Activated naive CD4-positive, alpha-beta T cell treated with anti-CD3 and anti-CD28 coated beads, Interleukin-2, amount 50 U/mL, for 72 hours (primary cell): ENCODE data around the gene HERC3. TPM values are rescaled to one million over a fixed set of nuclear protein-coding genes. Genes with fewer than 3 reads are reported as not detected.

ENCODE experiments used
- ATAC-seq, 2 donors: fragments of 150-1000 bp; cut with Tn5 transposase; 2 replicates each; pipeline ENCODE4 v1.10.0; 2021; ENCODE audit warnings: mild to moderate bottlenecking in 2 of 2, moderate library complexity in 2 of 2
- DNase-seq, 2 donors: peaks; one replicate each; pipeline ENCODE4 v3.0.0; 2021 to 2022; ENCODE audit warnings: low spot score in 2 of 2
- H3K27ac Mint-ChIP-seq, 2 donors: one replicate each; pipeline ENCODE4 v1.8.0; 2022; ENCODE audit warnings: mild to moderate bottlenecking in 2 of 2, mixed read lengths in 2 of 2
- H3K36me3 Mint-ChIP-seq, 2 donors: one replicate each; pipeline ENCODE4 v1.8.0; 2022; ENCODE audit warnings: mixed read lengths in 2 of 2
- H3K9me3 Mint-ChIP-seq, 2 donors: one replicate each; pipeline ENCODE4 v1.8.0; 2022; ENCODE audit warnings: mixed read lengths in 2 of 2
- total RNA-seq, 2 donors: library from RNA; stranded (reverse); gene quantifications; one replicate each; pipeline ENCODE4 v1.2.3, GENCODE V29; 2022

The HERC3 gene
- total RNA-seq, 2 donors from 2014 or later, result 29.9 to 64.3 TPM

DNA sequence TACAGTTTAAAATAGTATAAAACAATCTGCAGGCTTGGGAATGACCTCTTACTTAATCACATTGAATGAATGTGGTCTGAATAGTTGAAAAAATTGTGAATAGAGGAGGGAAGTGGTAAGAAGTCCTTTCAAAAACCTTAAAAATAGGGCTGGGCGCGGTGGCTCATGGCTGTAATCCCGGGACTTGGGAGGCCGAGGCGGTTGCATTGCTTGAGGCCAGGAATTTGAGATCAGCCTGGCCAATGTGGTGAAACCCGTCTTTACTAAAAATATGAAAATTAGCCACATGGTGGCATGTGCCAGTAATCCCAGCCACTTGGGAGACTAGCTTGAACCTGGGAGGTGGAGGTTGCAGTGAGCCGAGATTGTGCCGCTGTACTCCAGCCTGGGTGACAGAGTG, 36.5 kb downstream of the HERC3 start:
- H3K36me3 Mint-ChIP-seq, result peaks cover 17 to 28% of the 10 kb centered on the region in 2 donors
- ATAC-seq, result no peak
- H3K9me3 Mint-ChIP-seq, result peaks cover 10 to 19% of the 10 kb centered on the region in 2 donors
- no peak for DNase-seq
- no peak overlapping the region for H3K27ac Mint-ChIP-seq

DNA sequence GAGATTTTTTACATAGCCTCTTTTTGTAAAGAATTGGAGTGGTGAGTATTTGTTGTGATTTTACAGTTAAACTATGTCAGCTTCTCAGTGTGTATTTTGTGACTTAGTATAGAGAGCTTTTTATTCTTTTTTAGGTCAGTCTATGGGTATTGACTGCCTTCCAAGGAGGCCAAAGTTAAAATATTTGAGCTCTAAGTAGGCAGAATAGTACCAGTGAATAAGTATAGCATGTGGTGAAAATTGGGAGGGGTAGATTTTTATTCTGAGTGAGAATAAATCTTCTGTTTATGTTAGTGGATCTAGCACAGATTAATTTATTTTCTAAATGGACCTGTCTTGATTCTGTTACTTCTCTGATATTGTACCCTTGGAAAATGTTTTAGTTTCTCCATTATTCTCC, 37.5 kb downstream of the HERC3 start:
- DNase-seq (no peak), ATAC-seq (no peak)
- H3K27ac Mint-ChIP-seq, result no peak overlapping the region
- H3K36me3 Mint-ChIP-seq, result peaks cover 9 to 19% of the 10 kb centered on the region in 2 donors
- peaks cover 6 to 15% of the 10 kb centered on the region in 2 donors for H3K9me3 Mint-ChIP-seq

DNA sequence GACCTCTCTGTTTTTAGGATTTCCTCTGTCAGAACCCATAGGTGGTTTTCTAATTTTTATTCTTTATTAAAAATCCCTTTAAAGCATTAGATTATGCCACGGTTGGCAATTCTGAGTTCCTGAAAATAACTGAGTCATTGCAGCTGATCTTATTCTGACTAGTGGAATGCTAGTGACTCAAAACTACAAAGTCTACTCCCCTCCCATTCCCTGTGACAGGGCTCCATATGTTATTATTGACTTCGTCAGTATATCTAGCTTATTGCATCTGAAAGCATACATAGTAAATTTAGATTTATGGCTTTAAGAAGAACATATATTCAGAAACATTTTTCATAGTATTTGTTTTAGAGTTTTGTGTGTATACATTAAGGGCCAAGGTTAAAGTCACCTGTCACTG, 38.5 kb downstream of the HERC3 start:
- H3K9me3 Mint-ChIP-seq, result peaks cover 6 to 22% of the 10 kb centered on the region in 2 donors
- no peak for DNase-seq
- no peak overlapping the region for H3K27ac Mint-ChIP-seq
- H3K36me3 Mint-ChIP-seq, result peaks cover 9 to 19% of the 10 kb centered on the region in 2 donors
- peak; percentile 59 to 94 for ATAC-seq

DNA sequence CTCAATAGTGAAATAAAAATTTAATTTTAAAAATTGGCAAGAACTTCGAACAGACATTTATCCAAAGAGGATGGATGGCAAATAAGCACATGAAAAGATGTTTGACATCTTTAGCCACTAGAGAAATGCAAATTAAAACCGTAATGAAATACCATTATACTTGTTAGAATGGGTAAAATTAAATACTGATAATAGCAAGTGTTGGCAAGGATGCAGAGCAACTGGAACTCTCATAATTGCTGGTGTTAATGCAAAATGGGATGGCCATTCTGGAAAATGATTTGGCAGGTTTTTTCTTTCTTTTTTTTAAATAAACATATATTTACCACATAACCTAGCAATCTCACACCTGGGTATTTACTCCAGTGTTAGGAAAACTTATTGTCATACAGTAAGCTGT, 51.7 kb downstream of the HERC3 start:
- ATAC-seq (no peak), DNase-seq (no peak)
- Mint-ChIP-seq H3K9me3 (peaks cover 3 to 12% of the 10 kb centered on the region in 2 donors), H3K27ac (no peak overlapping the region), H3K36me3 (peaks cover 0 to 9% of the 10 kb centered on the region in 2 donors)

DNA sequence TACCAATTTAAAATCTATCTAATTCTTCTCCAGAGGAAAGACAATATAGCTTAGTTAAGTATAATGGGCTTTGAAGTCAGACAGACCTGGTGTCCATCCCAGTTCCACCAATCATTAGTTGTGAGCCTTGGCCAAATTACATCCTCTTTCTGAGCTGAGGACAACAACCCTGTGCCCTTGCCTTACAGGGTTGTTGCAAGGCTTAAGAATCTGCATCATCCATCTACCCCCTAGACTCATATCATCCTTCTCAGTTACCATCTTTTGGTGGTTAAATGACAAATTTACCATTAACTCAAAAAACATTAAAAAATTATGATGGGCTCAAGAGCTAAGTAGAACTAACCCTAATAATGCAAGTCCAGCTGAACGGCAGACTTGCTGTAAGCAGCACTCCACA, 53.7 kb downstream of the HERC3 start:
- peaks cover 0 to 4% of the 10 kb centered on the region in 2 donors for H3K9me3 Mint-ChIP-seq
- no peaks in the 10 kb centered on the region for H3K36me3 Mint-ChIP-seq
- ATAC-seq (peak in 1 of 2 donors; percentile 9), DNase-seq (no peak)
- H3K27ac Mint-ChIP-seq, result peak overlapping the region in 1 of 2 donors; percentile 31

DNA sequence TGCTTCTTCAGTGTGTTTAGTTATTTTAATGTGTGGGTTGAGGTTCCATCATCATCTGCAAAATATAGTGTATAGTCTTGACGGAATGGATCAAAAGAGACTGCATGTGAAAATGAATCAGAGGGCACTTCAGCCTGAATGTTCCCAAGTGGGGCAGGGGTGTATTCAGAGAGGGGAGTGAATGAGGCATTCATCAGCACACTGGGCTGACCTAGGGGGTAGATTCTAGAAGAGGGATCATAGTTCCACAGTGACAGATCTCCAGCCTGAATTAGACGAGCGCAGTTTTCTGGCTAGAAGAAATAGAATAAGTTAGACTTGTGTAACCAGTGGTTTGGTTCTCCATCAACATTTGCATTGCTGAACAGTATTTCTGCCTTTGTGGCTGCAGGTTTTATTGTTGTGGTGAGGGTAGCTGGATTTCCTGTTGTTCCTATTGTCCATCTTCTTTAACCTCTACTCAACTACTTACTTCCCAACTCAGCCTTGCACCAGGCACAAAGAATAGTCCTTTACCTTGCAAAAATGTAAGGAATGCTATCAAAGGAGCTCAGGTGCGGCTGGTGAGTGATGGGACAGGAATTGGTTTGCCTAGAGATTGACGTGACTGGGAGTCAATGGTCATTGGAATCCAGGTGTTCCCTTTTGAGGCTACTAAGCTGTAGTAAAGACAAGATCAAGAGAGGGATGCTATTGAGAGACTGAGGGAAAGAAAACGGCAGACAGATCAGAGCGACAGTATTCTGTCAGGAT, 54.4 kb downstream of the HERC3 start:
- Mint-ChIP-seq H3K9me3 (peaks cover 0 to 4% of the 10 kb centered on the region in 2 donors), H3K27ac (peak overlapping the region in 1 of 2 donors; percentile 31), H3K36me3 (no peaks in the 10 kb centered on the region)
- ATAC-seq, result peak in 1 of 2 donors; percentile 16
- no peak for DNase-seq

DNA sequence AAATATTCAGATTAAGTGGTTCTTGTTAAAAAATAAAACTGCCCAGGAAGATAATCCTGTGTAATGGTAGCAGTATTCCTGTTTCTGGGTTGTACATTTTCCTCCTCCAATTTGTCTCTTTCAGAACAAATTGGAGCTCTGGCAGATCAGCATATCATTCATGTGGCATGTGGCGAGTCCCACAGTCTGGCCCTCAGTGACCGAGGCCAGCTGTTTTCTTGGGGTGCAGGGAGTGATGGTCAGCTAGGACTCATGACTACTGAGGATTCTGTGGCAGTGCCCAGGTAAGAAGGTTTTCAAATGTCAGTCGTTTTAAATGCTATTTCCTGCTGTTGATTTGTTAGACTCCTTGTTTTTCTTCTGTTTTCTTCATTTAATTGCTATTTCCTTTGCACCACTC, 57.4 kb downstream of the HERC3 start:
- no peak for ATAC-seq
- no peak for DNase-seq
- peaks cover 0 to 4% of the 10 kb centered on the region in 2 donors for H3K9me3 Mint-ChIP-seq
- H3K27ac Mint-ChIP-seq, result no peak overlapping the region
- H3K36me3 Mint-ChIP-seq, result peaks cover 0 to 5% of the 10 kb centered on the region in 2 donors

DNA sequence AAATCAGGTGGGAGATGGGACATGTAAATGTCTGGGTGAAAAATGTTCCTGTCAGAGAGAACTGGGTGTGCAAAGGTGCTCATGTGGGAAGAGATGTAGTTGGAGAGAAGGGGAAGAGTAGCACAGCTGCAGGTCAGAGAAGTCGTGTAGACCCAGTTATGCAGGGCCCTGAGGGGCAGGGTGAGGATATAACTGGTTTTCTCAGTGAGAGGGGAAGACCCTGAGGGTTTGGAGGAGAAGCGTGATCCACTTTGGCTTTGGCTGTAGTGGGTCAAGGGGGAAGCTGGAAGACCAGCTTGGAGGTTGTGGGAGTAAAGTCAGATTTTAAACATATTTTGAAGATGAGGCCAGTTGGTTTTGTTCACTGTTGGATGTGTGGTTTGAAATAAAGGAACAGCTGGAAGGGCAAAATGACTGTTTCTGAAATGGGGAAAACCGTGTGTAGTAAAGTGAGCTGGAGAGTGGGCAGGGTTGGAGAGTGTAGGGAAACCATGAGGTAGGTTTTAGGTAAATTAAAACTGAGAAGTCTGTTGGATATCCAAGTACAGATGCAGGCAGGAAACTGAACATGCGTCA, 61.2 kb downstream of the HERC3 start:
- no peak for DNase-seq
- peak overlapping the region; percentile 14 to 79 for H3K27ac Mint-ChIP-seq
- no peaks in the 10 kb centered on the region for H3K9me3 Mint-ChIP-seq
- no peak for ATAC-seq
- peaks cover 0 to 20% of the 10 kb centered on the region in 2 donors for H3K36me3 Mint-ChIP-seq

DNA sequence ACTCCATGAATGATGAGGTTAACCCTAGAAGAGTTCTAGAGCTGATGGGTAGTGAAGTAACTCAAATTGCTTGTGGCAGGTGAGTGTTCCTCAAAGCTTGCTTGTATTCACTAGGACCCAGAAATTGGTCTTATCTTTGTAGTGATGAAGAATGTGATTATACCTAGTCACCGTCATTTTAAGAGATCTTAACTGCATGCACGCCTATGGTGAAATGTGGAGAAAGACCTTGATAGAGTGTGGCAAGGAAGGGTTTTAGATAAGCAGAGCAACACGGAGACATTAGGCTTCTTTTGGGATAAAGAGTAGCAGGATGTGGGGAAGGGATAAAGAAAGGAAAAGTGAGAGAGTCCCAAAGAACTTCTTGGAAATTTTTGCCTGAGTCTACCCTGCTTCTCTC, 62.9 kb downstream of the HERC3 start:
- Mint-ChIP-seq H3K36me3 (peaks cover 0 to 20% of the 10 kb centered on the region in 2 donors), H3K27ac (no peak overlapping the region), H3K9me3 (no peaks in the 10 kb centered on the region)
- DNase-seq (no peak), ATAC-seq (no peak)

DNA sequence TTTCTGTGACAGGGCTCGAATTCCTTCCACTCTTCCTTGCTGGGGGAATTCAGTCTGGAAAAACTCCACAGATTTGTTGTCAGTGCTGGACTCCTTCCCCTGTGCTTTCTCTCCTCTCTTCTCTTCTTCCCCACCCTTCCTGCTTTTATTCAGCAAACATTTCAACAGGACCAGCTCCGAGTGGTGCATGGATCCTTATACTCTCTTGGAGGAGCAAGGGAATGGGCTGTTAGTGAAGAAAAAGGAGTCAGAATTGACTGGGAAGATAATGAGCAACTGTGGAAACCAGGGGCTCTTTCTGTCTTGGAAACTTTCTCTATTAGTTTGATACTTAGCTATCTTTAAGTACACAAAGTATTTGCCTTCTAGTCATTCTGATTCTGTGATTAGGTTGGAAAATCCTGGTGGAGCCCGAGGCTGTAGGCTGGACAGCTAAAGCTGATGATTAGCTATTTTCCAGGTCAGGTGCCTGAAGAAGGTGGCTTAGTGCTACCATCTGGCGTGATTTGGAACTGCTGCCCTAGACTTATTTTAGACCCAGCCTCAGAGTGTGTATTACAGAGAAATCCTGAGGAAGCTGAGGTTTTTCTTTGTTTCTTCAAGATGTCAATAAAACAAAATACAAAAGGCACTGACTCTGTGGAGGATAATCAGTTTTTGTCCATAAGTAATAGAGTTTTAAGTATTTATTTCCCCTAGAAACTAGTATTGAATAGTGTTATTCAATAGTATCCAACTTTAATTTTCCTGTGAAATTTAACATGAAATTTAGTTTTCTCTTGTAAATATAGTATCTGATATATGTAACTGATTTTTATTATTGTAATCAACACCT, 67.0 kb downstream of the HERC3 start:
- Mint-ChIP-seq H3K36me3 (peaks cover 0 to 15% of the 10 kb centered on the region in 2 donors), H3K27ac (peak overlapping the region; percentile 17 to 70), H3K9me3 (no peaks in the 10 kb centered on the region)
- peak in 1 of 2 donors; percentile 18 for DNase-seq
- ATAC-seq, result peak; percentile 61 to 82

DNA sequence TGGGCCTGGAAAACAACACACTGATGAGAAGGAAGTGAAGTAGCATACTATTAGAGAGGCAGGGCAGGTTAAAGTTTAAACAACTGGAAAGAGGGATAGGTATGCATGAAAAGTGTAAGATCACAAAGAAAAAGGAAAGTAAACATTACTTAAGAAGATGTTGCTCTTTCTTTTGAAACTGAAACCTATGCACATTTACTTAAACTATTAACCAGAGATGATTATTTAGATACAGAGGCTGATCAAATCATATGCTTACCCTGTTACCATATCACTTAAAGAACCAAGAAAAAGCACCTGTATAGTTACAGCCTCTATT, 67.6 kb downstream of the HERC3 start:
- no peak for ATAC-seq
- Mint-ChIP-seq H3K9me3 (no peaks in the 10 kb centered on the region), H3K36me3 (peaks cover 0 to 15% of the 10 kb centered on the region in 2 donors)

DNA sequence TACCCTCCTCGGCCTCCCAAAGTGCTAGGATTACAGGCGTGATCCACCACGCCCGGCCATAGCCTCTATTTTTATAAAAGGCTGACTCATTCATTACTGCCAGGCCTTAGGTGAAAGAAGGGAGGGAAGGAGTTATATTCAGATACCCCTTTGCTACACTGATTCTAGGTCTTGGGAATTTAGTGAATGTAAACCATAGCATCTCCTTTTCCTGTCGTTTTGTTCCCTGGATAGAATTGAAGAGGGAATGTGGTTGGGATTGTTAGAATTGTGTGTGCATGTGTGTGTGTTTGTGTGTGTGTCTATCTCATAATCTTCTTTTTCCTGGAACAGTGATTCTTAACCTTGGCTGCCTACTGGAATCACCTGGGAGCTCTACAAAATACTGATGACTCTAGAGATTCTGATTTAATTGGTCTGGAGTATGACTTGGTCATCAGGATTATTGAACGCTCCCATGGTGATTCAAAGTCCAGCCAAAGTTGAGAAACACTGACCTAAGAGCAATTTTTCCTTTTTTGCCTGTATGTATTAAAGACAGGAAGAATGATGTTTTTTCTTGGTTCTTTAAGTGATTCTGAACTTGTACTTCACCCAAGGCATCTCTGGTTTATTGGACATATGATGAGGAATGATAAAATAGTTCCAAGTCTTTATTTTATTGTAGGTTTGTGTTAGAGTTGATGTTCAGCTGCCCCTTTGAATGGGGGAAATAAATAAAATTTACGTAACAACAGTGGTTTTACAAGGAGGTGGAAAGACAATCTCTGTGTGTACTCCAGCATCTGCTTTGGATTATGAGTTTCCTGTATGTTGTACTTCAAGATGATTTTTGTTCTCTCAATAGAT, 68.4 kb downstream of the HERC3 start:
- Mint-ChIP-seq H3K27ac (no peak overlapping the region), H3K9me3 (no peaks in the 10 kb centered on the region), H3K36me3 (peaks cover 0 to 7% of the 10 kb centered on the region in 2 donors)
- ATAC-seq (no peak), DNase-seq (no peak)

More for the DNA sequence above, 67.6 kb downstream of the HERC3 start:
- H3K27ac Mint-ChIP-seq, result no peak overlapping the region
- DNase-seq, result no peak

DNA sequence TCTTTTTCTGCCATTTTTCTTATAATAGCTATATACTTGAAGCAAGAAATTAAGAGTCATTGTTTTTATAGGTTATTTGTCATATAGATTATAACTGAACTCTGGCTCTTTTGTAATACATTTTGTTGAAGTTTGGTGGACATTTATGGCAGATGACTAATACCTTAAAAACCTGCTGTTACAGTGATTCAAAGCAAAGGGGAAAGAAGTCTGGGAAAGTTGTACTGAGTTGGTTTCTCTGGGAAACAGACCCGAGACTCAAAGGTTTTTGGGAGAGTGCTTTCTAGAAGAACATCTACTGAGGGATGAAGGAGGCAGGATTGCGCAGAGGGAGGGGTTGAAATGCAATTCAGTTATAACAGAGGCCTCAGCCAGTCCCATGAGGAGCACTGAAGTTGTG, 69.5 kb downstream of the HERC3 start:
- Mint-ChIP-seq H3K9me3 (no peaks in the 10 kb centered on the region), H3K36me3 (no peaks in the 10 kb centered on the region), H3K27ac (peak overlapping the region in 1 of 2 donors; percentile 31)
- DNase-seq (no peak), ATAC-seq (no peak)

DNA sequence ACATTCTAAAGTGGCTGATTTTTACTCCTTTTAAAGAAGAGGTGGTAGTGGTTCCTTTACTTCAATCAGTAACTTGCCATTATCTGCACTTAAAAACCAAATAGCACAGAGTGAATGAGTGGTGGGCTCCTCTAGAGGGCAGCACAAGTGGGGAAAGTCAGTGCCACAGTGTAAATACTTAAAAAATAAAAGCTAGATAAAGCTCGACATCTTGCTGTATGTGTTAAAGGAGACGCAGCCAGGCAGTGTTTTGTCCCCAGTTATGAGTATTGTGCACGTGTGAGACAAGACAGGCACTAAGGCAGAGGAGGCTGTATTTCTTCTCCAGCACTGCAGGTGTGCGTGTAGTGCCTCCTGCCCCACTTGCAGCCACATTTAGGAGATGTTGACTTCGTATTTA, 80.7 kb downstream of the HERC3 start:
- ATAC-seq, result peak; percentile 40 to 62
- no peak overlapping the region for H3K27ac Mint-ChIP-seq
- DNase-seq, result peak in 1 of 2 donors; percentile 21
- H3K9me3 Mint-ChIP-seq, result no peaks in the 10 kb centered on the region
- H3K36me3 Mint-ChIP-seq, result peaks cover 0 to 8% of the 10 kb centered on the region in 2 donors

DNA sequence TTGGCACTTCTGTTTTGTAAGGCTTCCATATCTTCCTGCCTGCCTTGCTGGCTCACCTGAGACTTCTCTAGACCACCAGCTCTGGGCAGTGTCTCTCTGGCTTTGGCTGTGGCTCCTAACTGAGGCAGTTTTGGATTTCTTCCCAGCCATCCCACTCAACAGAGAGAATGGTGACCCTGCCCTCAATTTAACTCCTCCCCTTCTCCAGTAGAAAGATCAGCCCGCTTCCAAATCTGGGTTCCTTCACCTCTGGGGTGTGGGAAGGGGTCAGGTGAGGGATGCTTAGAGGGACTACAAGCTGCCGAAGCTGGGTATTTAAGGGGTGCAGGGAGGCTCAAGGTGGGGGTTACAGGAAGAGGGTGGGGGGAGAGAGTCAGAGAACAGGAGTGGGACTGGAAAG, 81.6 kb downstream of the HERC3 start:
- Mint-ChIP-seq H3K36me3 (peaks cover 0 to 13% of the 10 kb centered on the region in 2 donors), H3K9me3 (no peaks in the 10 kb centered on the region), H3K27ac (no peak overlapping the region)
- DNase-seq (no peak), ATAC-seq (no peak)

DNA sequence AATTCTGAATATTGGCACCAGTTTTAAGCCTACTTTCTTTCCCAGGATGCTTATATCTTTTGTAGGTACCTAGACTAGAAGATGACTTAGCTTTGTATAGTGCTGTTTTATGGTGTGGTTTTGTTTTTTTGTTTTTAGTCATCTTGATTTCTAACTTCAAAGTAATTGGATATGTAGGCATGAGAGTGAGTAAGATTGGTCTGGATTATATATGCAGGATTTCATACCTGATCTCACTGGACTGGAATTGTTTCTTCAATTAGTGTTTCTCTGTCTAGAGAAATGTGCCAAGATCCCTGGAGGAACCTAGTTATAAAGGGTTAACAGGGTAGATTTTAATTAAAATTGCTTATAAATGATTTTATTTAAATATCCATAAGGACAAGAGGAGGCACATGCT, 82.3 kb downstream of the HERC3 start:
- peak; percentile 63 to 86 for ATAC-seq
- no peaks in the 10 kb centered on the region for H3K9me3 Mint-ChIP-seq

More for the DNA sequence above, 82.3 kb downstream of the HERC3 start:
- no peak overlapping the region for H3K27ac Mint-ChIP-seq
- H3K36me3 Mint-ChIP-seq, result peaks cover 0 to 20% of the 10 kb centered on the region in 2 donors
- no peak for DNase-seq
